ENCODE data around the gene MADCAM1.
"Not testable (repeated sequence)": the region's sequence is repeated elsewhere in the genome, so short reads cannot be mapped to it uniquely, and the experiment has no call there.

MADCAM1 gene

DNA sequence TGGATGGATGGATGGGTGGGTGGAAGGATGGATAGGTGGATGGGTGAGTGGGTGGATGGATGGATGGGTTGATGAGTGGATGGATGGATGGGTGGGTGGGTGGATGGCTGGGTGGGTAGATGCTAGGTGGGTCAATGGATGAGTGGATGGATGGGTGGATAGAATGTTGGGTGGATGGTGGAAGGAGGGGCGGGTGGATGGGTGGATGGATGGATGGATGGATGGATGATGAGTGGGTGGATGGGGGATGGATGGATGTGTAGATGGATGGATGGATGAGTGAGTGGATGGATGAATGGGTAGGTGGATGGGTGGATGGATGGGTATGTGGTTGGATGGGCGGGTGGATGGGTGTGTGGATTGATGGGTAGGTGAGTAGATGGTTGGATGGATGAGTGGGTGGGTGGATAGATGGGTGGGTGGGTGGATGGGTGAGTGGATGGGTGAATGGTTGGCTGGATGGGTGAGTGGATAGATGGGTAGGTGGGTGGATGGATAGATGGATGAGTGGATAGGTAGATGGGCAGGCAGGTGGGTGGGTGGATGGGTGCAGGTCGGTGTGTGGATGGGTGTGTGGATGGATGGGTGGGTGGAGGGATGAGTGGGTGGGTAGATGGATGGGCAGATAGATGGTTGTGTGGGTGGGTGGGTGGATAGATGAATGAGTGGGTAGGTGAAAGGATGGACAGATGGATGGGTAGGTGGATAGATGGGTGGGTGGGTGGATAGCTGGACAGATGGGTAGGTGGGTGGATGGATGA lies 31.1 kb upstream of the MADCAM1 start:
- DNase-seq = no peak

DNA sequence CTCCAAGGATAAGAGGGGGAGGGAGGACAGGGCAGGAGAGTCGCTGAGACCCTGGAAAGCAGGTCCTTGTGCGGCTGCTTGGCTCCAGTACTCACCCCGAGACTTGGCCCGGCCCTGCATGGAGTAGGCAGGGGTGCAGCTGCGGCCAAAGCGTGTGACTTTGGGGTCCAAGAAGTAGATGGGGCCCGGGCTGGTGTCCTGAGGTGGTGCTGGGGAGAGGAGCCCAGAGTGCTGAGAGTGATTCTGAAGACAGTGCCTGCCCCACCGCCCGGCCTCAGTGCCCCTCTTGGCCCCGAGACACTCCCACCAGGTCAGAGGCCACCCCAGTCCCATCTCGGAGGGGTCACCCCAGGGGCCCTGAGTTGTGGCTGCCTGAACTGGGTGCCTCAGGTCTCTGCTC lies 28.7 kb upstream of the MADCAM1 start:
- DNase-seq = no peak

DNA sequence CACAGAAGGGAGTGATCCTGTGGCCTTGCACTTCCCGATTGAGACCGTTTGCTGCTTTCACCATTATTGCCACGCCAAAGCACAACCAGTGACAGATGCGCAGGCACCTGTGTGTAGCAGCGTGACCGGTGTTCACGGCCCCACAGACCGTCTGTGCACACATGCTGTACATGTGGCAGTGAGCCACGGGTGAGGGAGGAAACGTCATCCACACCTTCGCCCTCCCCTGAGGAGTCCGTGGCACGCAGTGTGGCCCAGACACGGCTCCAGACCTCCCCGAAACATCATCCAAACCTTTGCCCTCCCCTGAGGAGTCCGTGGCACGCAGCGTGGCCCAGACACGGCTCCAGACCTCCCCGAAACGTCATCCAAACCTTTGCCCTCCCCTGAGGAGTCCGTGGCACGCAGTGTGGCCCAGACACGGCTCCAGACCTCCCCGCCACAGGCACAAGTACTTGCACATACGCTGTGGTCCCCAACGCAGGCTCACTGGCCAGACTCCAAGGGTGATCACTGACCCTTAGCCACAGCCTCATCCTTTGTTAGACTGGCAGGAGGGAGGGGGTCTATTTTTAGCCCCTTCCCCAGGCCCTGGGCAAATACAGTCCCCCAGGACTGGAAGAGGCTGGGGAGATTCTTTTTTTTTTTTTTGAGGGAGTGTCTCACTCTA lies 27.6 kb upstream of the MADCAM1 start:
- no peak for DNase-seq

DNA sequence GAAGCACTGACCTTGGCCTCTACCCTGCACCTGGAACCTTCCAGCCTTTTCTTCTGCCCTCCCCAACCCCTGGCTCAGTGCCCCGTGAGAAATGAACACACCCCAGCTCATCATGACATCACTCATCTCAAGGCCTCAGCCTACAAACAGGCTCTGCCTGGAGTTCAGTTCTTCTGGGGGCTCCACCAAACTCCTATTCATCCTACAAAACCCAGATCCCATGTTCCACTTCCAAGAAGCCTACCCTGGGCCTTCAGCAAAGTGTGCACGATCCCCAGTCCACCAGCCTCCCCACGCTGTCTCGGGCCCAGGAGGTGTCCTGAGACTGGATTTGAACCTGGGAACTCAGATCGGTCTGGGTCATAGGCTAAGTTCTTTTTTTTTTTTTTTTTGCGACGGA lies 26.5 kb upstream of the MADCAM1 start:
- no peak for DNase-seq

DNA sequence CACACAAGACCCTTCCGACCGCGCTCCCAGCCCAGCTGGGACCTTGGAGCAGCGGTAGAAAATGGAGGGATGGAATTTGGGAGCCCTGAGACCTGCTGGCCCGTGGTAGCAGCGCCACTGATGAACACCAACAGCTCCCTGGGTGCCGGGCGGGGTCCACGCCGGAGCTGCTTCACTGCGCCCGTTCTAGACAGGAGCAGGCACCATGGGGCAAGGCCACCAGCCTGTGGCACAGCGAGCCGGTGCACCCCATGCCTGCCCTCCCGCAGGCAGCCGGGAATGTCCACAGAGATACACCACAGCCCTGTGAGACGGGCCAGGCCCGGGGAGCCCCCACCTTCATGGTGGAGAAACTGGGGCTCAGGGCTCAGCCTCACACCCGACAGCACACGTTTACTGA lies 25.6 kb upstream of the MADCAM1 start:
- DNase-seq = no peak

DNA sequence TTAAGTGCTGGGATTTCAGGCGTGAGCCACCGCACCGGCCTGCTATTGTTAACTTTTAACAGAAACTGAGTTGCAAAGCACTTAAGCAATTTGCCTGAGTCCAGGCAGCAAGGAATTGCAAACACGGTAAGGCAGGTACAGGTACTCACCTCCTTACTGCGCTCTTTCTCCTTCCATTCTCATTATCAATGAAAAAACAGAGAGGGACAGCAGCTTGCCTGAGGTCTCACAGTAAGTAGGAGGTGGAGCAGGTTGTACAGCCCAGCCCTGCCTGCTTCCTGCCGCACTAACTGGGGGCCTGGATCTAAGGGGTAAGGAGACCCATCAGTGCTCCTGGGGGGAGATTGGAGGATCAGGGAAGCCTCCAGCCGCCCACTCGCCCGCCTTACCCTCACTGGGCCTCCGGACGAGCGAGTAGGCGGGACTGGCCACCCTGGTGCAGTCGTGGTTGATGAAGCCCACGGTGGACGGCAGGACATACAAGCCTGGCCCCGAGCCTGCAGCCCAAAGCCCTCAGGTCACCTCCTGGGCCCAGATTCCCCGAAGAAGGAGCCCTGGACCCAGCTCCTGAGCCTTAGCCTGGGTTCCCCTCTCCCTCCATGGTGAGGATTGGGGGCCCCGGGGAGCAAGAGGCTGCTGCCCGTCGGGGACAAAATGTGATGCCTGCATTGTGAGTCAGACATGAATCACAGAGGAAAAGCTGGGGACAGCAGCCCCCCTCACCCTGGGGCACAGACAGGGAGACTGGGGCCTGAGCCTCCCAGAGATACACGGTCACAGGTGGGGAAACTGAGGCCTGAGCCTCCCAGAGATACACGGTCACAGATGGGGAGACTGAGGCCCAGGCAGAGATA lies 24.1 kb upstream of the MADCAM1 start:
- no peak for DNase-seq

DNA sequence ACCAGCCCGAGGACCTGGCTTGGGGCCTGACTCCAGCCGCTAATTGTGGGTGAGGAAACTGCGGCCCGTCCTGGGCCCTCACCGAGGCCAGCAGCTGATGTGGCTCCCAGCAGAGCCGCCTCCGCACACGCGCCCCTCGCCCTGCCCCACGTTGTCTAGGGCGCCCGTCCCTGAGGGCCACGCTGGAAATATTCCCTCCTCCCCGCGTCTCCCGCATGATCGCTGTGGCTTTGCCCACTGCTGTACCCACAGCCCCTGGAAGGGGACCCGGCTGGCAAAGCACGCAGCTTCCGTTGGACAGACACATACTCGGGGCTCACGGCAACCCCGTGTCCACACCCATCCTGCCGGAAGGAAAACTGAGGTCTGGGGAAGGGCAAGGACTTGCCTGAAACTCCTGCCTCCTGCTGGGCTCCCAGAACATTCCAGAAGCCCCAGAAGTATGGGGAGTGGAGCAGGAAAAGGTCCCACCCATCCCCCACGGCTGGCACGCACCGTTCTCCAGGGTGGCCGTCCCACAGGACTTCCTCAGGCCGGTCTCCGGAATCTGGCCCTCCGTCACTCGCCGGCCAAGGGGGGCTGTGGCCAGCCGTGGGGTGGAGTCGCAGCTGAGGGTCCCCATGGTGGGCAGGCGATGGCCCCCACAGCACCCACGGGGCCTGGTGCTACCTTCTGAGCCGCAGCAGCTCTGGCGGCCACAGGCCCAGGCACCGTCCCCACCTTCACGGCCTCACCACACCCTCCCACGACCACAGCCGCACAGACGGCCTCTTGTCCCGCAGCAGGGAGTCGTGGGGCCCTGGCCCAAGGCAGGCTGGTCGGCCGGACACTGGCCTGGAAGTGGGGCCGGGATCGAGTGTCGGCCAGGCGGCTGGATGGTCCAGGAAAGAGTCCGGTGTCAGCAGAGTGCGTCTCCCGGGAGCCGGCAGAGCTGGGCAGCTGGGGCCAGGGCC lies 21.9 kb upstream of the MADCAM1 start:
- no peak for DNase-seq

DNA sequence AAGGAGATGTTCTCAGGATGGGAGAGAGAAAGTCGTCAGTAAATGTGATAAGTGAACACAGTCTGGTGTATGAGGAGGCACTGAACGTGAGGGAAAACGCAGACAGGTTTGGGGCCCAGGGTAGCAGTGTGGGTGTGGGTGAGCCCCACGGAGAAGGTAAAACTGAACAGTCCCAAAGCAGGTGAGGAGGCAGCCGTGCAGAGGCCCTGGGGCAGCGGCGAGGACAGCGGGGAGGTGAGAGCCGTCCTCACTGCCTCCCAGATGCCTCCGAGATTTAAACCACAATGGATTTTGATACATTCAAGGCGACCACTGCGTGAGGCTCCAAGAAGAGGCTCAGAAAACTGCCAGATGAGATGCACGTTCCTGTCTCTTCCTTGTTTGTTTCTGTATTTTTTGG lies 20.9 kb upstream of the MADCAM1 start:
- DNase-seq = no peak

DNA sequence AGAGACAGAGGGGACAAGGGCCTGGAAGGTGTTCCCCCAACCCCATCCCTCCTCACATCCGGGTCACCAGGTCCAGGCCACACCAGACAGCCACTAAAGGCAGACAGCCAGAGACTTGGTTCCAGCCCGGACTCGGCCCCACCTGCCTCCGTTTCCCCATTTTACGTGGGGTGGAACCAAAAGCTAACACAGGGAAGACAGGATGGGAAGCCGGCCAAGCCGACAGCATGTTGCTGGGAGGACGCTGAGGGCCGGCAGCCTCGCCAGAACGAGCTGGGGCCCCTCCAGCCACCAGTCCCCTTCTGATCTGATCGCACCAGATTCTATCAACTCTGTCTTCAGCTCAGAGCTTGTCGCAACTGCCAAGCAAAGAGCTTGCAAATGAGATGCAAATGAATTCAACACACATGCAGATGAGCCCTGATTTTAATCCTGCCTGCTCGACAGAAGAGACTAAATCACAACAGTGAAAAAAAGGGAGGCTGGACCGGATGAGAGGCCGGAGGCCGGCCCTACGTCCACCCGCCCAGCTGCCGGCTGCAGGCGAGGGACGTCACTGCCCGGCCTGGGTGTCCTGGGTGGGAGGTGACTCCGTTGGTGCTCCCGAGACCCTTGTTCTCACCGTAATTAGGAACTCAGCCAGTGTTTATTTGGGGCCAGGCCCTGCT lies 17.9 kb upstream of the MADCAM1 start:
- no peak for DNase-seq

DNA sequence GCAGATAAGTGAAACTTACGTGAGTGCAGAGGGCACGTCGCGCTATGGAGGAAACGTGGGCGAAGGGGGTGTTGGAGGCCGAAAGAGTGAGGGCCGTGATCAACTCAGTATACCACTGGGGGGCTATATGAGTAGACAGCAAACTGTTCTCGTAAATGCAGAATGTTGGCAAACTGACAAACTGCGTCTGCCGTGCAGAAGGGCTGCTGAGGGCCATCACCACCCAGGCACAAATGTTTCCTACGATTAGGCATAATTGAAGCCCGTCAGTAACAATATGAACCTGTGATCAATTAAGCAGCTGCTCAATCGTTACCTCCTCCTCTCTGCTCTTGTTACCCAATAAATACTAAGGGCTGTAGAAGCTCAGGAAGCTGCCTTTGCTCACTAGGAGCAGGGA lies 17.3 kb upstream of the MADCAM1 start:
- DNase-seq = no peak

DNA sequence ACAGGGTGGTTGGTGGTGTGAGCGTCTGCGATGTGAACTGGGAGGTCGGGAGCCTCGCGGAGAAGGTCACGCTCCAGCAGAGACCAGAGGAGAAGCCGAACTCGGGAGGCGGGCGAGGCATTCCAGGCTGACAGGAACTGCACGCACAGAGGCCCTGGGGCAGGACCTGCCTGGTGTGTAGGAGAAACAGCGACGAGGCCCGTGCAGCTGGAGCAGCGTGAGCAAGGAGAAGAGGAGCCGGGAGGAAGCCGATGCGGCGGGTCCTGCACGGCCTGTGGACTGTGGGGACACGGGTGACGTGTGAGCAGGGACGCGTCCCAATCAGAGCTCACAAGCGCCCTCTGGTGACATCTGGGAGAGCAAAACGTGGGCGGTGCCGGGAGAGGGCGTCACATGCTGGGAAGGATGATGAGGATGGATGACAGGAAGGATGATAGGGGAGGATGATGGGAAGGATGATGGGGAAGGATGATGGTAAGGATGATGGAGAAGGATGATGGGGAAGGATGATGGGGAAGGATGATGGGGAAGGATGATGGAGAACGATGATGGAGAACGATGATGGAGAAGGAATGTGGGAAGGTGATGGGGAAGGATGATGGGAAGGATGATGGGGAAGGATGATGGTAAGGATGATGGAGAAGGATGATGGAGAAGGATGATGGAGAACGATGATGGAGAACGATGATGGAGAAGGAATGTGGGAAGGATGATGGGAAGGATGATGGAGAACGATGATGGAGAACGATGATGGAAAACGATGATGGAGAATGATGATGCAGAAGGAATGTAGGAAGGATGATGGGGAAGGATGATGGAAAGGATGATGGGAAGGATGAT lies 16.1 kb upstream of the MADCAM1 start:
- no peak for DNase-seq

DNA sequence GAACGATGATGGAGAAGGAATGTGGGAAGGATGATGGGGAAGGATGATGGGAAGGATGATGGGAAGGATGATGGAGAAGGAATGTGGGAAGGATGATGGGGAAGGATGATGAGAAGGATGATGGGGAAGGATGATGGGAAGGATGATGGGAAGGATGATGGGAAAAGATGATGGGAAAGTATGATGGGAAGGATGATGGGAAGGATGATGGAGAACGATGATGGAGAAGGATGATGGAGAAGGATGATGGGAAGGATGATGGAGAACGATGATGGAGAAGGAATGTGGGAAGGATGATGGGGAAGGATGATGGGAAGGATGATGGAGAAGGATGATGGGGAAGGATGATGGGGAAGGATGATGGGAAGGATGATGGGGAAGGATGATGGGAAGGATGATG lies 15.2 kb upstream of the MADCAM1 start:
- not testable (repeated sequence) for DNase-seq

DNA sequence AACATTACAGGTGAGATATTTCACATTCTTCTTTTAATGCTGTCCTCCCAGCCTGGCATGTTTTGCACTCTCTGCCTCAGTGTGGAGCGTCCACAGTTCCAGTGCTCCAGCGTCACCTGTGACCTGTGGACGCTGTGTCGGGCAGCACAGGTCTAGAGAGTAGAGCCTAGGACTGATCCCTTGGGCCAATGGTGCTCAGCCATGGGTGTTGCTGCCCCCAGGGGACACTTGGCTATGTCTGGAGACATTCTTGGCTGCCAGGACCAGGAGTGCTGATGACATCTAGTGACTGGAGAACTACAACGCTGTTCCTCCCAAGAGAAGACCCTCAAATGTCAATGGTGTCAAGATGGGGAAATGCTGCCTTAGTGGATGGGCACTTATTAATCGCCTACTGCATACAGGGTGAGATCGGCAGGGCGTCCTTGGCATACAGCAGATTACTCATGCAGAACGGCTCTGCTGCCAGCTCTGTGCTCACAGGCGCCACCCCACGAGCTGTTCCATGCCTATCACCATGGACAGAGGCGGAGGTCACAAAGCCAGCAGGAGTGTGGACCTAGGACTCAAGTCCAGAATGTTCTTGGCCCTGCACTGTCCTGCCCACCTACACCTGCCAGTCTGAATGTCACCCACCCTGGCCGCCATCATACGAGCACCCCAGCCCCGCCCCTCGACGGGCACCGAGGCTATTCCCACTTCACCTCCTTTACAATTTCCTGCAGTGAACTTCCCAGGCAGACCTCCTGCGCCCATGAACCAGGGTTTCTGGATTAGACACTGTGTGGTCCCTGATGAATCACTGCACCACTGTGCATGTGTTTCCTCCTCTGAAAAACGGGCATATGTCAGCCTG lies 13.9 kb upstream of the MADCAM1 start:
- DNase-seq = no peak

DNA sequence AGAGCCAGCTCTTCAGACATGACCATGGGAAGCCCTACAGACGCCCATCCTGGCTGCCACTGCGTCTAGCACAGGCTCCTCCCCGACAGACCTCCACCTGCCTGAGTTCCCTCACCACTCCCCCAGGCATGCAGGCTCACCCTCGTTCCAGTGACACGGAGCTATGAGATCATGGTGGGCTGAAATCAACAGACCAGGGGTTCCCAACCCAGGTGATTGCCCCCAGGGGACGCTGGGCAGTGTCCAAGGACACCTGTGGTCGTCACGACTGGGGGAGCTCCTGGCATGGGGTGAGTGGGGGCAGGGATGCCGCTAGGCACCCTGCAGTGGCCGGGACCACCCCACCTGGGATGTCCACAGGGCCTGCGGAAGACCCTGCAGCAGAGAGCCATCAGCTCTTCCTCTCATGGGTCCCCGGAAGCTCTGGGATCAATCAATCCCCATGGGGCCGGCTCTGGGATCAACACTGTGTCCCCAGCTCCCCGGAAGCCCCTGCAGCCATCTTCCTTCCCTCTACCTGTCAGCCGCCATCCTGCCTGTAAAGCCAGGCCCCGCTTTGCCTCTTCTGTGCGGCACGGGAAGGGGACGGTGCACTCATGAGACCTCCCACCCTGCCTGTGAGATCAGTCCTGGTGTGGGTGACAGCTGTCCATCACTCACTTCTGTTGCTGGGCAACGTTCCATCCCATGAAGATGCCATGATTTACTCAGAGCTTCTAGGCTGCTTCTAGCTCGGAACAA lies 12.8 kb upstream of the MADCAM1 start:
- DNase-seq = no peak

DNA sequence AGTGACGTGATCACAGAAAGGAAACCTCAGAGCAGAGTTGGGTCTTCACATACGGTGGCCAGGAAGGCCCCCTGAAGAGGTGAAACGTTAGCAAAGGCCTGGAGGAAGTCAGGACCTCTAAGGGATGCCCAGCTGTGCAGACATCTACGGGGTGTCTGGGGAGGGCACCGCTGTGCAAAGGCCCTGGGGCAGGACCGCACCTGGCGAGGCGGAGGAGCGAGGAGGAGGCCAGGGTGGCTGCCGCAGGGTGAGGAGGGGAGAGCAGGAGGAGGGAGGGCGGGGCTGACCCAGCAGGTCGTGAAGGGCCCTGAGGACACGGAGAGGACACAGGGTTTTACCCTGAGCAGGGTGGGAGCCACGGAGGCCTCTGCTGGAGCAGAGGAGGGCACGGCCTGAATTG lies 11.8 kb upstream of the MADCAM1 start:
- DNase-seq = no peak

DNA sequence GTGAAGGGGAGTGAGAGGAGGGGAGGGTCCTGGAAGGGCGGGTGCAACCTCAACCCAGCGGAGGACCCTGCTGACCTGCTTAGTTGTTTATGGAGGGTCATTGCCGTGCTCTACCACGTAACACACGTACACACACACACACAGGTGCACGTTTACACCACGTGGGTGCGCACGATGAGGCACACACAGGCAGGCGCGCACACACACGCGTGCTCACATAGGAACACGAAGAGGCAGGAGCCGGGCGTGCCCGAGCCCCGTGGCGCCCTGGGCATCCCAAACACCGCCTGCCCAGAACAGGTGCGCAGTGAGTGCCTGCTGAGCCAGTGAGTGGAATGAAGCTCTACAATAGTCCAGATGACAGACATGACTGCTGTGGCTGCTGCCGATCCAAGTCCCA lies 11.2 kb upstream of the MADCAM1 start:
- no peak for DNase-seq

DNA sequence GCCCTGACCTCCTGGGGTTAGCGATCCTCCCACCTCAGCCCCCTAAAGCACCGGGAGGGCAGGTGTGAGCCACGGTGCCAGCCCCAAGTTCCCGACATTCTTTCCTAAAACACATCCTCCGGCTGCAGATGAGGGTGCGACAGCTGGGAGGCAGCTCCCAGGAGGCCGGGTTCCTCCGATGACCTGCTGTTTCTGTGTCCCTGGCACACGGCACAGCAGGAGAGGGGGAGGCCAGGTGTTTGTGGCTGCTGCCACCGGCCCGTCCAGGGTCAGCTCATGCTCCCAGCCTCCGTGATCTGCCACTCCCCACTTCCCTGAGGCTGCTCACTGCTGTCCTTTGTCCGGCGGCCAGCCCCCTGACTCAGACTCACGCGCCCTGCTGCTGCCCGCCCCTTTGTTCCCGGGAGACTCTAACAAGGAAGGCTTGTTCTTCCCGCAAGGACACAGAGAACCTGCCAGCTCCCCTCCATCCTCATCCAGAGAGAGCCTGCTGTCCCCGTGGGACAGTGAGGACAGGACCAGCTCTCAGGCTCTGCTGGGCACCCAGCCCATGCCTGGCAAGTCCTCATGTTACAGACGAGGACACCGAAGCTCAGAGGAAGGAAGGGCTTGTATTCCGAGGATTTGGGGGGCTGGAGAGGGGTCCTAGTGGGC lies 10.6 kb upstream of the MADCAM1 start:
- DNase-seq = no peak

DNA sequence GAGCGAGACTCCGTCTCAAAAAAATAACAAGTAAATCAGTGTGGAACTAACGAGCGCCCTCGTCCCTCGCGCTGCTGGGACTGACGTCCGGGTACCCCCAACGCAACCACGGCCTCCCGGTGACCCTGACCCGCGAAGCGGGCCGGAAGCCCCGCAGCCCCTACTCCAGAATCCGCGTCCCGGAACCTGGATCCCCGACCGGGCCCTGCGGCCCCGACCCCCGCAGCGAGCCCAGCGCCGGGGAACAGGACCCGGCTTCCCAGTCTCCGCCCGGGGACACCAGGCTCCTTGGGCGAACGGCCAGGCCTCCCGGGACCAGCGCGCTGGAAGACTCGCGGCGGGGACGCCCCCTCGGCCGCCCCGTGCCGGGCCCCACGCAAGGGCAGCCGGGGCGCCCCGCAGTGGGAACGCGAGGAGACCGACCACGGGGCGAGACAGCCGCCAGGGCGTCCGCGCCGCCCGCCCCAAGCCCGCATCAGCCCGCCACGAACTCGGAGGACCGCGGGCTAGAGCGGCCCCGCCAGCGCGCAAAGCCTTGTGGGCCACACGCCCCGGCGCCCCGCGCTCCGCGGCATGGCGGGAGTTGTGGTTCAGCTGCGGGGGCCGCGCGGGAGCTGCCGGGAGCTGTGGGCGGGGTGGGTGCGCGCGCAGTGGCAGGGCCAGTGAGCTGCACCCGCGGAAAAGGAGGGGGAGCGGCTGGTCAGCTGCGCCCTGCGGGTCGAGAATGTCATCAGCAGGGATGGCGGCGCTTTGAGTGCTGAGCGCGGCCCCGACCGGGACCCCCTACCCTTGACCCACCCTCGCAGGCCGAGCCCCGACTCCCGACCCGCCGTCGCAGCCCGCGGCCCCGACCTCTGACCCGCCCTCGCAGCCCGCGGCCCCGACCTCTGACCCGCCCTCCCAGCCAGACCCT lies 7.5 kb upstream of the MADCAM1 start:
- peak; percentile 68 for DNase-seq

All from DMS153 (cell line).